Activated CD8-positive, alpha-beta T cell treated with anti-CD3 and anti-CD28 coated beads, Interleukin-2, amount 10 ng/mL, durations not matched to agents 7 days and 5 days (primary cell): ENCODE measurements around the gene RECK. TPM values are rescaled to one million over a fixed set of nuclear protein-coding genes. Genes with fewer than 3 reads are reported as not detected.

Experiments used
- ATAC-seq: fragments of 150-1000 bp; cut with Tn5 transposase; one replicate; pipeline ENCODE4 v1.10.0; 2021; ENCODE audit warnings: moderate library complexity
- CTCF ChIA-PET: fragments of 350-600 bp; sonication (Branson Sonifier 250); formaldehyde crosslinking; loops from one replicate; lab custom pipeline; 2021; ENCODE audit warnings: antibody characterized with exemption; lab: Charles Lee
- POLR2A ChIA-PET: fragments of 350-600 bp; sonication (Branson Sonifier 250); formaldehyde crosslinking; loops from one replicate; lab custom pipeline; 2021; ENCODE audit warnings: antibody characterized with exemption; lab: Charles Lee
- DNase-seq: peaks from one replicate; pipeline ENCODE4 v3.0.0-alpha.2; 2020
- H3K27ac Mint-ChIP-seq: one replicate; pipeline ENCODE4 v1.8.0; 2021; ENCODE audit warnings: mild to moderate bottlenecking, mixed read lengths
- H3K27me3 Mint-ChIP-seq: one replicate; pipeline ENCODE4 v1.8.0; 2021; ENCODE audit warnings: low read depth, mixed read lengths
- H3K36me3 Mint-ChIP-seq: one replicate; pipeline ENCODE4 v1.8.0; 2021; ENCODE audit warnings: low read depth, mixed read lengths
- H3K4me1 Mint-ChIP-seq: one replicate; pipeline ENCODE4 v1.8.0; 2021; ENCODE audit warnings: low read depth, mixed read lengths
- H3K4me3 Mint-ChIP-seq: one replicate; pipeline ENCODE4 v1.8.0; 2021; ENCODE audit warnings: mild to moderate bottlenecking, mixed read lengths
- H3K9me3 Mint-ChIP-seq: one replicate; pipeline ENCODE4 v1.8.0; 2022; ENCODE audit warnings: mixed read lengths; ENCODE audit not compliant: insufficient read depth
- total RNA-seq, 2 experiments: library from RNA; stranded (reverse); gene quantifications; one replicate each; pipeline ENCODE4 v1.2.3, GENCODE V29; 2021

Gene RECK
- total RNA-seq, 2 experiments from 2014 or later = 5.7 to 7.3 TPM

- peaks cover 89% of the 10 kb centered on the region for H3K4me1 Mint-ChIP-seq
- no peak overlapping the region for H3K4me3 Mint-ChIP-seq
- H3K27ac Mint-ChIP-seq = peak overlapping the region; percentile 75
- H3K27me3 Mint-ChIP-seq = no peaks in the 10 kb centered on the region
- ATAC-seq (peak; percentile 40), DNase-seq (peak; percentile 77)
- POLR2A ChIA-PET = interaction anchor here (0.9 to 1.9 kb wide), 4 partner anchors 9 to 42 kb away, joined by 3 to 10 read pairs (median 4); partner anchors contain the start of genes CLTA and GLIPR2
- peaks cover 6% of the 10 kb centered on the region for H3K9me3 Mint-ChIP-seq
- CTCF ChIA-PET = interaction anchor here (1.0 to 6.9 kb wide), 7 partner anchors 9 to 49 kb away, joined by 3 to 66 read pairs (median 5); partner anchors contain the start of genes CLTA and GLIPR2
- peaks cover 84% of the 10 kb centered on the region for H3K36me3 Mint-ChIP-seq
These were observed 111.8 kb downstream of the RECK start for GRCh38 chr9:36148311-36149051.

- DNase-seq (no peak), ATAC-seq (no peak)
- H3K9me3 Mint-ChIP-seq = peaks cover 6% of the 10 kb centered on the region
- CTCF ChIA-PET = interaction anchor here (0.7 to 6.9 kb wide), 8 partner anchors 10 to 50 kb away, joined by 3 to 66 read pairs (median 4); partner anchors contain the start of genes CLTA and GLIPR2
- no peak overlapping the region for H3K27ac Mint-ChIP-seq
- peaks cover 86% of the 10 kb centered on the region for H3K4me1 Mint-ChIP-seq
- H3K27me3 Mint-ChIP-seq = no peaks in the 10 kb centered on the region
- no peak overlapping the region for H3K4me3 Mint-ChIP-seq
- POLR2A ChIA-PET = interaction anchor here (0.9 to 1.9 kb wide), 4 partner anchors 10 to 42 kb away, joined by 3 to 10 read pairs (median 4); partner anchors contain the start of genes CLTA and GLIPR2
- H3K36me3 Mint-ChIP-seq = peaks cover 82% of the 10 kb centered on the region
These were observed 112.5 kb downstream of the RECK start for GRCh38 chr9:36149197-36149596.

GRCh38 chr9:36150574-36151315 is 114.0 kb downstream of the RECK start:
- no peaks in the 10 kb centered on the region for H3K27me3 Mint-ChIP-seq
- peak overlapping the region; percentile 74 for H3K4me3 Mint-ChIP-seq
- H3K27ac Mint-ChIP-seq = peak overlapping the region; percentile 97
- peaks cover 77% of the 10 kb centered on the region for H3K4me1 Mint-ChIP-seq
- no peak for ATAC-seq
- POLR2A ChIA-PET = interaction anchor here (1.0 to 1.9 kb wide), 4 partner anchors 11 to 18 kb away, joined by 4 to 7 read pairs (median 6); partner anchors contain the start of gene GLIPR2
- H3K9me3 Mint-ChIP-seq = peaks cover 6% of the 10 kb centered on the region
- CTCF ChIA-PET = interaction anchor here (1.0 to 6.9 kb wide), 7 partner anchors 13 to 143 kb away, joined by 3 to 66 read pairs (median 4); partner anchors contain the start of gene CLTA
- no peak for DNase-seq
- H3K36me3 Mint-ChIP-seq = peaks cover 80% of the 10 kb centered on the region

- ChIA-PET CTCF (interaction anchor here (0.7 to 6.9 kb wide), 12 partner anchors 12 to 144 kb away, joined by 3 to 66 read pairs (median 4); partner anchors contain the start of genes CCIN, CLTA and GLIPR2), POLR2A (interaction anchor here (0.7 to 1.9 kb wide), 8 partner anchors 8 to 47 kb away, joined by 3 to 7 read pairs (median 4); partner anchors contain the start of genes CLTA and GLIPR2)
- DNase-seq (peak; percentile 94), ATAC-seq (peak; percentile 90)
- peak overlapping the region; percentile 97 for H3K27ac Mint-ChIP-seq
- H3K4me1 Mint-ChIP-seq = peaks cover 70% of the 10 kb centered on the region
- no peaks in the 10 kb centered on the region for H3K9me3 Mint-ChIP-seq
- no peaks in the 10 kb centered on the region for H3K27me3 Mint-ChIP-seq
- H3K36me3 Mint-ChIP-seq = peaks cover 78% of the 10 kb centered on the region
- peak overlapping the region; percentile 74 for H3K4me3 Mint-ChIP-seq
These were observed 114.8 kb downstream of the RECK start for GRCh38 chr9:36151316-36152210.

- Mint-ChIP-seq H3K27me3 (no peaks in the 10 kb centered on the region), H3K4me3 (no peak overlapping the region), H3K36me3 (peaks cover 74% of the 10 kb centered on the region), H3K4me1 (peaks cover 59% of the 10 kb centered on the region), H3K27ac (peak overlapping the region; percentile 62), H3K9me3 (no peaks in the 10 kb centered on the region)
- no peak for DNase-seq
- ATAC-seq = no peak
- CTCF ChIA-PET = interaction anchor here (0.7 to 6.9 kb wide), 8 partner anchors 11 to 146 kb away, joined by 3 to 66 read pairs (median 4); partner anchors contain the start of gene CCIN
- POLR2A ChIA-PET = interaction anchor here (0.7 to 1.9 kb wide), 5 partner anchors 9 to 48 kb away, joined by 3 to 7 read pairs (median 4); partner anchors contain the start of gene CLTA
These were observed 116.2 kb downstream of the RECK start for GRCh38 chr9:36152741-36153438.

GRCh38 chr9:36153746-36154145 is 117.0 kb downstream of the RECK start:
- H3K4me1 Mint-ChIP-seq = peaks cover 56% of the 10 kb centered on the region
- CTCF ChIA-PET = no interaction called here
- H3K9me3 Mint-ChIP-seq = no peaks in the 10 kb centered on the region
- DNase-seq (no peak), ATAC-seq (no peak)
- no peaks in the 10 kb centered on the region for H3K27me3 Mint-ChIP-seq
- no peak overlapping the region for H3K4me3 Mint-ChIP-seq
- H3K27ac Mint-ChIP-seq = peak overlapping the region; percentile 62
- POLR2A ChIA-PET = no interaction called here
- H3K36me3 Mint-ChIP-seq = peaks cover 75% of the 10 kb centered on the region

GRCh38 chr9:36154331-36154952 is 117.7 kb downstream of the RECK start:
- Mint-ChIP-seq H3K36me3 (peaks cover 78% of the 10 kb centered on the region), H3K27ac (no peak overlapping the region), H3K4me3 (no peak overlapping the region), H3K9me3 (no peaks in the 10 kb centered on the region), H3K27me3 (no peaks in the 10 kb centered on the region), H3K4me1 (peaks cover 52% of the 10 kb centered on the region)
- ChIA-PET CTCF (interaction anchor here (1.1 to 1.9 kb wide), 3 partner anchors 10 to 51 kb away, joined by 3 to 6 read pairs (median 4); no protein-coding TSS in a partner anchor), POLR2A (no interaction called here)
- DNase-seq (no peak), ATAC-seq (no peak)

GRCh38 chr9:36156116-36156515 is 119.4 kb downstream of the RECK start:
- no peak for DNase-seq
- Mint-ChIP-seq H3K4me3 (no peak overlapping the region), H3K9me3 (no peaks in the 10 kb centered on the region), H3K27ac (no peak overlapping the region), H3K36me3 (peaks cover 74% of the 10 kb centered on the region), H3K27me3 (no peaks in the 10 kb centered on the region), H3K4me1 (peaks cover 39% of the 10 kb centered on the region)
- ATAC-seq = no peak
- CTCF ChIA-PET = interaction anchor here (1.9 kb wide), 1 partner anchor 53 kb away, joined by 6 read pairs; no protein-coding TSS in a partner anchor
- POLR2A ChIA-PET = no interaction called here

- ATAC-seq (no peak), DNase-seq (no peak)
- Mint-ChIP-seq H3K27ac (no peak overlapping the region), H3K4me1 (peaks cover 24% of the 10 kb centered on the region), H3K4me3 (no peak overlapping the region), H3K27me3 (no peaks in the 10 kb centered on the region), H3K9me3 (no peaks in the 10 kb centered on the region), H3K36me3 (peaks cover 73% of the 10 kb centered on the region)
- CTCF ChIA-PET = interaction anchor here (2.2 kb wide), 1 partner anchor 9 kb away, joined by 6 read pairs; no protein-coding TSS in a partner anchor
- POLR2A ChIA-PET = no interaction called here
These were observed 121.4 kb downstream of the RECK start for GRCh38 chr9:36158122-36158521.
